ENCODE data around the gene ZNF500.

The ZNF500 gene

DNA sequence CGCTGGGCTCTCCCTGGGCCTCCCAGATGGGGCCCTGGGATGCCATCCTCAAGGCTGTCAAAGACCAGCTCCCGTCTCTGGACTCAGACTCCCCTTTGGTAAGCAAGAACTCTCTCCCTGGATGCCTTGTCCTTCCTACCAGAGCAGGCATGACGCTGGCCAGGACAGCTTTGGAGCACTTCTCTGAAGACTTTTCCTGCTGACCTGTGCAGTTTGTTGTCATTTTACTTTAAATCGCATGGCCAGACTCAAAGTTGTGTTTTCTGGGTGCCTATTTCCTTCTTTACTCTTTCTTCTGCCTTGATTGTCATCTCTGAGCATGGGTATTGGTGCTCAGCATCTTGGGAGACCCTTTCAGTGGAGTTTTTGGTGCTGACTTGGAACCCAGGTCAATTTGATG lies 30.4 kb downstream of the ZNF500 start:
- Histone ChIP-seq H3K36me3 (no peaks in the 10 kb centered on the region), H3K27me3 (no peaks in the 10 kb centered on the region), H3K4me1 (ENCODE audit: control insufficient read depth in 1 of 2, insufficient read depth in 1 of 2, low read depth in 1 of 2, low read length in 1 of 2) (peaks cover 19% of the 10 kb centered on the region in 2 experiments), H3K4me3 (ENCODE audit: low read depth in 1 of 2, low read length in 1 of 2) (no peak overlapping the region), H3K9me3 (no peaks in the 10 kb centered on the region), H3K27ac (no peak overlapping the region)
- TF ChIP-seq, protein P1, sequence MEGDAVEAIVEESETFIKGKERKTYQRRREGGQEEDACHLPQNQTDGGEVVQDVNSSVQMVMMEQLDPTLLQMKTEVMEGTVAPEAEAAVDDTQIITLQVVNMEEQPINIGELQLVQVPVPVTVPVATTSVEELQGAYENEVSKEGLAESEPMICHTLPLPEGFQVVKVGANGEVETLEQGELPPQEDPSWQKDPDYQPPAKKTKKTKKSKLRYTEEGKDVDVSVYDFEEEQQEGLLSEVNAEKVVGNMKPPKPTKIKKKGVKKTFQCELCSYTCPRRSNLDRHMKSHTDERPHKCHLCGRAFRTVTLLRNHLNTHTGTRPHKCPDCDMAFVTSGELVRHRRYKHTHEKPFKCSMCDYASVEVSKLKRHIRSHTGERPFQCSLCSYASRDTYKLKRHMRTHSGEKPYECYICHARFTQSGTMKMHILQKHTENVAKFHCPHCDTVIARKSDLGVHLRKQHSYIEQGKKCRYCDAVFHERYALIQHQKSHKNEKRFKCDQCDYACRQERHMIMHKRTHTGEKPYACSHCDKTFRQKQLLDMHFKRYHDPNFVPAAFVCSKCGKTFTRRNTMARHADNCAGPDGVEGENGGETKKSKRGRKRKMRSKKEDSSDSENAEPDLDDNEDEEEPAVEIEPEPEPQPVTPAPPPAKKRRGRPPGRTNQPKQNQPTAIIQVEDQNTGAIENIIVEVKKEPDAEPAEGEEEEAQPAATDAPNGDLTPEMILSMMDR (IDR thresholded peaks at IDR 0.05) = no peak

DNA sequence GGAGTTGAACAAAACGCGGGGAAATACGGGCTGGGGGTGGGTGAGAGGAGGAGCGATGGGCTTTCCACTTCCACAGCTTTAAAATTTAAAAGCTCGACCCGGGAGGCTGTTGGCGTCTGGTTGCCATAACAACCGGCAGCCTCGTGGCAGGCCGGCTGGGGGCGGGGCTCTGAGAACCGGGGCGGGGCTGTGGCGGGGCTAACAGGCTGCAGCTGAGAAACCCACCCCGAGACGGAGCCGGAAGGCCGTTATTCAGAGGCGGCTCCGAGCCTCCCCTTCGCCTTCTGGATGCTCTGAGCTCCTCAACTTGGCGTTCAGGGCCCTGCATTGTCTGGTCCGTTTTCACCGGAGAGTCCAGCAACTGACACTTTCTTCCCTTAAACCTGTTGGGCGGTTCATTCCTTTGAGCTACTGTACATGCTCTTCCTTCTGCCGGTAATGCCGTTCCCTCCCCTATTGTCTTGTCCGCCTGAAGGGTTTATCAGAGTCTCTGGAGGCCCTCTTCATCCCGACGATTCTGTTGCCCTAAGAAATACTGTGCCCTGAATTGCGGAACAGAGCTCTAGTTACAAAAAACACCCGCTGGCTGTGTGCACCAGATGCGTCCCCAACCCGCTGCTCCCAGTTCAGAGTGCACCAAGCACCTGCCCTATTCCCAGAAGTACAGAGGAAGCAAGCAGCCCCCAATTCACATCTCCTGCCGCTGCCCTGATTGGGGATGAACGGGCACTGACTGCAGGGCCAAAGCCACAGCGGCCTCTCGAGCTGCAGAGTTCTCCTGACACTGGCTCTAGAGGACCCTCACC lies 32.0 kb downstream of the ZNF500 start:
- peak overlapping the region; percentile 82 to 97 for H3K4me3 ChIP-seq (ENCODE audit: low read depth in 1 of 2, low read length in 1 of 2)
- peaks cover 19% of the 10 kb centered on the region in 2 experiments for H3K4me1 ChIP-seq (ENCODE audit: control insufficient read depth in 1 of 2, insufficient read depth in 1 of 2, low read depth in 1 of 2, low read length in 1 of 2)
- TF ChIP-seq, protein P1 (IDR thresholded peaks at IDR 0.05) = no peak

DNA sequence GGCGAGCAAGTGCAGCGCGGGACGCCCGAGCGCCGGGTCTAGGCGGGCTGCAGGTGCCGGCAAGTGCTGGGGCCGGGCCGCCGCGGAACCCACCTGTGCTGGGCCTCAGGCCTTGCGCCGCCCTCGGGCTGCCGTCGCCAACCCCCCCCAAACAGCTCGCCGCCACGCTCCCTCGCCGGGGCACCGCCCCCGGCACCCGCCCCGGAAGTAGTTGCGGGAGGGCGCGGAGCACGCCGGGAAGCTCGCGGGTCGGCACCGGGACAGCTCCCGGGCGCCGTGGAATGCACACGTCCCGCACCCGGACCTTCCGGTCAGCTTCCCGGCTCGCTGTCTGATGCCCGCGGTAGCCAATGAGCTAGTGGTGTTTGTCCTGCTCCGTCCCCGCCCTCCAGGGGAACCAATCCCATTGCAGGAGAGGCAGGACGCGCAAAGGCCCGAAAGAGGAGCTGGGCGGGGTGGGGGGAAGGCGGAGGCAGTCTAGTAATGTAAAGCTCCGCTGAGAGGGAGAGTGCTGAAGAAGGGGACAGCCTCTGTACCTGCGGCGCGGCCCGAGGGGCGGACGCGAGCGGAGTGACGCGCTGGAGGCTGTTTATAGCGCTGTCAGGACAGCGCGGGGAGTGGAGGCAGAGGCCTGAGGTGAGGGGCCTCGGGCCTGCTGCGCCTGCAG lies 32.8 kb downstream of the ZNF500 start, which contains the start of the genes ANKS3 and DNAAF8:
Gene ANKS3 (minus strand): TSS at position 209 of the 667 bp plus-strand sequence. CDS start 4,122 bp downstream, outside the sequence.
Gene DNAAF8 (plus strand): TSS at position 475 of the 667 bp plus-strand sequence. CDS start 1,978 bp downstream, outside the sequence.
- peak within 1 kb of the TSS; percentile 82 to 97 for H3K4me3 ChIP-seq (ENCODE audit: low read depth in 1 of 2, low read length in 1 of 2)
- peak within 1 kb of the TSS; percentile 76 for H3K27ac ChIP-seq
- peaks cover 19% of the 10 kb centered on the region in 2 experiments for H3K4me1 ChIP-seq (ENCODE audit: control insufficient read depth in 1 of 2, insufficient read depth in 1 of 2, low read depth in 1 of 2, low read length in 1 of 2)
- TF ChIP-seq, protein P1 (IDR thresholded peaks at IDR 0.05) = peak; percentile 33
- no peaks in the 10 kb centered on the region for H3K36me3 ChIP-seq
- H3K27me3 ChIP-seq = no peaks in the 10 kb centered on the region
- H3K9me3 ChIP-seq = no peaks in the 10 kb centered on the region

More for the DNA sequence above, 32.0 kb downstream of the ZNF500 start:
- Histone ChIP-seq H3K9me3 (no peaks in the 10 kb centered on the region), H3K27me3 (no peaks in the 10 kb centered on the region), H3K27ac (peak overlapping the region; percentile 76), H3K36me3 (no peaks in the 10 kb centered on the region)

DNA sequence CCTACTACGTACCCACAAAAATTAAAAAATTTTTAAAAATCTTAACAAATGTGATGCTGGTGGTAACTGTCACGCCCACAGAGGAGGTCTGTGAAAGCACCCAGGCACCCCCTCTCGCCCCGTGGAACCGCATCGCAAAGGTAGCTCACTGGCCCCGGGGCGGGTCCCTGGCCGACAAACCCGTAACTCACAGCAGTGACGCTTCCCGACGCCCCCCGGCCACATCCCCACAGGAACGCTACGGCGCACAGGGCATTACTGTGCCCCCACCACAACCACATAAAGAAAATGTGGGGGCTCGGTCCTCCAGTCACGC lies 33.3 kb downstream of the ZNF500 start:
- no peaks in the 10 kb centered on the region for H3K9me3 ChIP-seq
- peak overlapping the region; percentile 76 for H3K27ac ChIP-seq
- TF ChIP-seq, protein P1 (IDR thresholded peaks at IDR 0.05) = no peak
- H3K4me1 ChIP-seq (ENCODE audit: control insufficient read depth in 1 of 2, insufficient read depth in 1 of 2, low read depth in 1 of 2, low read length in 1 of 2) = peaks cover 19% of the 10 kb centered on the region in 2 experiments
- no peaks in the 10 kb centered on the region for H3K27me3 ChIP-seq
- H3K36me3 ChIP-seq = no peaks in the 10 kb centered on the region
- H3K4me3 ChIP-seq (ENCODE audit: low read depth in 1 of 2, low read length in 1 of 2) = peak overlapping the region; percentile 82 to 97

DNA sequence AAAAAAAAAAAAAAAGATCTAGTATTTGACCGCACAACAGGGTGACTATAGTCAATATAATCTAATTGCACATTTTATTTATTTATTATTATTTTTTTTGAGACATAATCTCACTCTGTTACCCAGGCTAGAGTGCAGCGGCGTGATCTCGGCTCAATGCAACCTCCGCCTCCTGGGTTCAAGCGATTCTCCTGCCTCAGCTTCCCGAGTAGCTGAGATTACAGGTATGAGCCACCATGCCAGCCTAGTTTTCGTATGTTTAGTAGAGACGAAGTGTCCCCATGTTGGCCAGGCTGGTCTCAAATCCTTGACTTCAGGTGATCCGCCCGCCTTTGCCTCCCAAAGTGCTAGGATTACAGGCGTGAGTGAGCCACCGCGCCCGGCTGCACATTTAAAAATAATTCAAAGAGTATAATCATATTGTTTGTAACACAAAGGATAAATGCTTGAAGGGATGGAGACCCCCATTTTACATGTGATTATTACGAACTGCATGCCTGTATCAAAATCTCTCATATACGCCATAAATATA lies 33.7 kb downstream of the ZNF500 start:
- no peak overlapping the region for H3K27ac ChIP-seq

More for the DNA sequence above, 33.7 kb downstream of the ZNF500 start:
- TF ChIP-seq, protein P1 (IDR thresholded peaks at IDR 0.05) = no peak
- Histone ChIP-seq H3K27me3 (no peaks in the 10 kb centered on the region), H3K9me3 (no peaks in the 10 kb centered on the region), H3K4me1 (ENCODE audit: control insufficient read depth in 1 of 2, insufficient read depth in 1 of 2, low read depth in 1 of 2, low read length in 1 of 2) (peaks cover 19% of the 10 kb centered on the region in 2 experiments), H3K4me3 (ENCODE audit: low read depth in 1 of 2, low read length in 1 of 2) (peak overlapping the region; percentile 82 to 97), H3K36me3 (no peaks in the 10 kb centered on the region)

All from neutrophil (primary cell).